Hematopoietic multipotent progenitor cell treated with erythropoietin and hydrocortisone succinate and interleukin-3 and kit ligand, for 6 days (in vitro differentiated cells): ENCODE results near the gene MARS2.
"Not testable (repeated sequence)": the region's sequence is repeated elsewhere in the genome, so short reads cannot be mapped to it uniquely, and the experiment has no call there.

ENCODE experiments used
- DNase-seq: peaks from one replicate; pipeline ENCODE4 v3.0.0-alpha.2; 2015

The MARS2 gene

GRCh38 chr2:197707316-197708213 lies 2.4 kb downstream of the MARS2 start:
- peak; percentile 84 for DNase-seq

GRCh38 chr2:197708331-197708730 lies 3.2 kb downstream of the MARS2 start:
- DNase-seq, result no peak

- DNase-seq, result not testable (repeated sequence)
Measured at GRCh38 chr2:197709140-197709539, 4.0 kb downstream of the MARS2 start.

- peak; percentile 14 for DNase-seq
Measured at GRCh38 chr2:197710424-197711042, 5.4 kb downstream of the MARS2 start.

- DNase-seq, result no peak
Measured at GRCh38 chr2:197711578-197711977, 6.4 kb downstream of the MARS2 start.

- DNase-seq, result no peak
Measured at GRCh38 chr2:197713271-197713670, 8.1 kb downstream of the MARS2 start.

- DNase-seq, result no peak
Measured at GRCh38 chr2:197717863-197718262, 12.7 kb downstream of the MARS2 start.

- DNase-seq, result no peak
Measured at GRCh38 chr2:197727011-197727410, 21.8 kb downstream of the MARS2 start.

- DNase-seq, result not testable (repeated sequence)
Measured at GRCh38 chr2:197728555-197729544, 23.7 kb downstream of the MARS2 start.

- DNase-seq, result no peak
Measured at GRCh38 chr2:197740200-197740599, 35.0 kb downstream of the MARS2 start.
